ENCODE data around the gene SMYD3.

SMYD3 gene

GRCh38 chr1:245802941-245803665 is 704.0 kb downstream of the SMYD3 start:
- WGBS (ENCODE audit: insufficient coverage), result 100% methylated on average over 5 of the region's 9 CpGs
- peaks cover 0 to 15% (median 7%) of the 10 kb centered on the region in 4 experiments for H3K4me1 ChIP-seq (ENCODE audit: control extremely low read depth in 1 of 4, control insufficient read depth in 4 of 4, insufficient read depth in 4 of 4, low read length in 3 of 4)
- H3K9me3 ChIP-seq (ENCODE audit: control extremely low read depth in 1 of 5, control insufficient read depth in 4 of 5, insufficient read depth in 2 of 5, low read depth in 1 of 5, low read length in 4 of 5), result no peaks in the 10 kb centered on the region
- no peaks in the 10 kb centered on the region for H3K36me3 ChIP-seq (ENCODE audit: control insufficient read depth in 4 of 4, insufficient read depth in 4 of 4, low read length in 3 of 4)
- POLR2A ChIA-PET, result interaction anchor here (0.5 kb wide), 1 partner anchor 1018 kb away, joined by 3 read pairs; no protein-coding TSS in a partner anchor
- no peak overlapping the region for H3K4me3 ChIP-seq (ENCODE audit: control insufficient read depth in 1 of 7, extremely low read depth in 1 of 7, insufficient read depth in 4 of 7, low read depth in 2 of 7, low read length in 6 of 7)
- DNase-seq, result no peak
- H3K27ac ChIP-seq (ENCODE audit: insufficient read depth in 1 of 2, low read depth in 1 of 2, low read length in 2 of 2, poor library complexity in 1 of 2, severe bottlenecking in 2 of 2), result no peak overlapping the region
- CTCF ChIA-PET, result interaction anchor here (0.8 kb wide), 1 partner anchor 16 kb away, joined by 6 read pairs; no protein-coding TSS in a partner anchor
- no peaks in the 10 kb centered on the region for H3K27me3 ChIP-seq (replicated peaks in 2 of 5; ENCODE audit: control insufficient read depth in 4 of 5, insufficient read depth in 5 of 5, low read length in 4 of 5)

- H3K36me3 ChIP-seq (ENCODE audit: control insufficient read depth in 4 of 4, insufficient read depth in 4 of 4, low read length in 3 of 4), result no peaks in the 10 kb centered on the region
- ChIA-PET POLR2A (no interaction called here), CTCF (no interaction called here)
- no CpG with 5 or more reads among the region's 6 CpGs for WGBS (ENCODE audit: insufficient coverage)
- no peak overlapping the region for H3K4me3 ChIP-seq (ENCODE audit: control insufficient read depth in 1 of 7, extremely low read depth in 1 of 7, insufficient read depth in 4 of 7, low read depth in 2 of 7, low read length in 6 of 7)
- no peaks in the 10 kb centered on the region for H3K27me3 ChIP-seq (replicated peaks in 2 of 5; ENCODE audit: control insufficient read depth in 4 of 5, insufficient read depth in 5 of 5, low read length in 4 of 5)
- H3K9me3 ChIP-seq (ENCODE audit: control extremely low read depth in 1 of 5, control insufficient read depth in 4 of 5, insufficient read depth in 2 of 5, low read depth in 1 of 5, low read length in 4 of 5), result no peaks in the 10 kb centered on the region
- DNase-seq, result no peak
- H3K4me1 ChIP-seq (ENCODE audit: control extremely low read depth in 1 of 4, control insufficient read depth in 4 of 4, insufficient read depth in 4 of 4, low read length in 3 of 4), result peaks cover 0 to 6% (median 0%) of the 10 kb centered on the region in 4 experiments
- H3K27ac ChIP-seq (ENCODE audit: insufficient read depth in 1 of 2, low read depth in 1 of 2, low read length in 2 of 2, poor library complexity in 1 of 2, severe bottlenecking in 2 of 2), result no peak overlapping the region
Measured at GRCh38 chr1:245800901-245801605, 706.0 kb downstream of the SMYD3 start.

- 95% methylated on average over 3 of the region's 5 CpGs for WGBS (ENCODE audit: insufficient coverage)
- ChIA-PET CTCF (interaction anchor here (0.5 kb wide), 1 partner anchor 228 kb away, joined by 3 read pairs; no protein-coding TSS in a partner anchor), POLR2A (no interaction called here)
- no peaks in the 10 kb centered on the region for H3K4me1 ChIP-seq (ENCODE audit: control extremely low read depth in 1 of 4, control insufficient read depth in 4 of 4, insufficient read depth in 4 of 4, low read length in 3 of 4)
- no peaks in the 10 kb centered on the region for H3K9me3 ChIP-seq (ENCODE audit: control extremely low read depth in 1 of 5, control insufficient read depth in 4 of 5, insufficient read depth in 2 of 5, low read depth in 1 of 5, low read length in 4 of 5)
- DNase-seq, result peak in 2 of 3 donors; percentile 31 to 63
- H3K4me3 ChIP-seq (ENCODE audit: control insufficient read depth in 1 of 7, extremely low read depth in 1 of 7, insufficient read depth in 4 of 7, low read depth in 2 of 7, low read length in 6 of 7), result no peak overlapping the region
- H3K36me3 ChIP-seq (ENCODE audit: control insufficient read depth in 4 of 4, insufficient read depth in 4 of 4, low read length in 3 of 4), result no peaks in the 10 kb centered on the region
- no peaks in the 10 kb centered on the region for H3K27me3 ChIP-seq (replicated peaks in 2 of 5; ENCODE audit: control insufficient read depth in 4 of 5, insufficient read depth in 5 of 5, low read length in 4 of 5)
- H3K27ac ChIP-seq (ENCODE audit: insufficient read depth in 1 of 2, low read depth in 1 of 2, low read length in 2 of 2, poor library complexity in 1 of 2, severe bottlenecking in 2 of 2), result no peak overlapping the region
Measured at GRCh38 chr1:245798349-245798711, 708.7 kb downstream of the SMYD3 start.

- Histone ChIP-seq H3K27me3 (replicated peaks in 2 of 5; ENCODE audit: control insufficient read depth in 4 of 5, insufficient read depth in 5 of 5, low read length in 4 of 5) (no peaks in the 10 kb centered on the region), H3K4me1 (ENCODE audit: control extremely low read depth in 1 of 4, control insufficient read depth in 4 of 4, insufficient read depth in 4 of 4, low read length in 3 of 4) (no peaks in the 10 kb centered on the region), H3K9me3 (ENCODE audit: control extremely low read depth in 1 of 5, control insufficient read depth in 4 of 5, insufficient read depth in 2 of 5, low read depth in 1 of 5, low read length in 4 of 5) (no peaks in the 10 kb centered on the region), H3K36me3 (ENCODE audit: control insufficient read depth in 4 of 4, insufficient read depth in 4 of 4, low read length in 3 of 4) (no peaks in the 10 kb centered on the region), H3K4me3 (ENCODE audit: control insufficient read depth in 1 of 7, extremely low read depth in 1 of 7, insufficient read depth in 4 of 7, low read depth in 2 of 7, low read length in 6 of 7) (no peak overlapping the region), H3K27ac (ENCODE audit: insufficient read depth in 1 of 2, low read depth in 1 of 2, low read length in 2 of 2, poor library complexity in 1 of 2, severe bottlenecking in 2 of 2) (no peak overlapping the region)
- peak in 2 of 3 donors; percentile 17 to 18 for DNase-seq
- ChIA-PET CTCF (interaction anchor here (0.5 kb wide), 1 partner anchor 228 kb away, joined by 3 read pairs; no protein-coding TSS in a partner anchor), POLR2A (no interaction called here)
- WGBS (ENCODE audit: insufficient coverage), result 87% methylated on average over 4 of the region's 14 CpGs
Measured at GRCh38 chr1:245797592-245798348, 709.3 kb downstream of the SMYD3 start.

- no peaks in the 10 kb centered on the region for H3K4me1 ChIP-seq (ENCODE audit: control extremely low read depth in 1 of 4, control insufficient read depth in 4 of 4, insufficient read depth in 4 of 4, low read length in 3 of 4)
- CTCF ChIA-PET, result interaction anchor here (0.7 kb wide), 1 partner anchor 177 kb away, joined by 3 read pairs; no protein-coding TSS in a partner anchor
- no peaks in the 10 kb centered on the region for H3K9me3 ChIP-seq (ENCODE audit: control extremely low read depth in 1 of 5, control insufficient read depth in 4 of 5, insufficient read depth in 2 of 5, low read depth in 1 of 5, low read length in 4 of 5)
- POLR2A ChIA-PET, result no interaction called here
- H3K4me3 ChIP-seq (ENCODE audit: control insufficient read depth in 1 of 7, extremely low read depth in 1 of 7, insufficient read depth in 4 of 7, low read depth in 2 of 7, low read length in 6 of 7), result no peak overlapping the region
- peak in 1 of 3 donors; percentile 8 for DNase-seq
- H3K27ac ChIP-seq (ENCODE audit: insufficient read depth in 1 of 2, low read depth in 1 of 2, low read length in 2 of 2, poor library complexity in 1 of 2, severe bottlenecking in 2 of 2), result no peak overlapping the region
- 92% methylated on average over 3 of the region's 10 CpGs for WGBS (ENCODE audit: insufficient coverage)
- no peaks in the 10 kb centered on the region for H3K27me3 ChIP-seq (replicated peaks in 2 of 5; ENCODE audit: control insufficient read depth in 4 of 5, insufficient read depth in 5 of 5, low read length in 4 of 5)
- H3K36me3 ChIP-seq (ENCODE audit: control insufficient read depth in 4 of 4, insufficient read depth in 4 of 4, low read length in 3 of 4), result no peaks in the 10 kb centered on the region
Measured at GRCh38 chr1:245791410-245792312, 715.4 kb downstream of the SMYD3 start.

- WGBS (ENCODE audit: insufficient coverage), result 100% methylated on average over 2 of the region's 2 CpGs
- POLR2A ChIA-PET, result no interaction called here
- no peak overlapping the region for H3K4me3 ChIP-seq (ENCODE audit: control insufficient read depth in 1 of 7, extremely low read depth in 1 of 7, insufficient read depth in 4 of 7, low read depth in 2 of 7, low read length in 6 of 7)
- DNase-seq, result no peak
- no peaks in the 10 kb centered on the region for H3K36me3 ChIP-seq (ENCODE audit: control insufficient read depth in 4 of 4, insufficient read depth in 4 of 4, low read length in 3 of 4)
- no peak overlapping the region for H3K27ac ChIP-seq (ENCODE audit: insufficient read depth in 1 of 2, low read depth in 1 of 2, low read length in 2 of 2, poor library complexity in 1 of 2, severe bottlenecking in 2 of 2)
- CTCF ChIA-PET, result no interaction called here
- H3K9me3 ChIP-seq (ENCODE audit: control extremely low read depth in 1 of 5, control insufficient read depth in 4 of 5, insufficient read depth in 2 of 5, low read depth in 1 of 5, low read length in 4 of 5), result no peaks in the 10 kb centered on the region
- no peaks in the 10 kb centered on the region for H3K27me3 ChIP-seq (replicated peaks in 2 of 5; ENCODE audit: control insufficient read depth in 4 of 5, insufficient read depth in 5 of 5, low read length in 4 of 5)
- no peaks in the 10 kb centered on the region for H3K4me1 ChIP-seq (ENCODE audit: control extremely low read depth in 1 of 4, control insufficient read depth in 4 of 4, insufficient read depth in 4 of 4, low read length in 3 of 4)
Measured at GRCh38 chr1:245790441-245790840, 716.6 kb downstream of the SMYD3 start.

All from common myeloid progenitor, CD34-positive (primary cell).